Right ventricle myocardium inferior (tissue), 1 donor: ENCODE results near the gene ZG16B. TPM values are rescaled to one million over a fixed set of nuclear protein-coding genes. Genes with fewer than 3 reads are reported as not detected.

Source experiments
- ATAC-seq: fragments of 200-7000 bp; cut with Tn5 transposase; one replicate; pipeline ENCODE4 v1.9.1; 2020; ENCODE audit warnings: mild to moderate bottlenecking, moderate library complexity
- DNase-seq: peaks from one replicate; pipeline ENCODE4 v3.0.0; 2021; ENCODE audit errors: missing footprints
- intact Hi-C: fragments of 100-400 bp; cut with DNase I; formaldehyde crosslinking; loops from one replicate; pipeline ENCODE4 v1.11.0; 2022
- long read RNA-seq: library from polyadenylated mRNA; unstranded; transcript quantifications from one replicate; pipeline ENCODE4 v2.0.0, GENCODE V29; 2021
- total RNA-seq: library from RNA; stranded (reverse); fragmentation: NEBNext Ultra II Directional; extraction: Animal tissue kit (Norgen Biotek cat#: 25700); gene quantifications from one replicate; pipeline ENCODE4 v1.2.1, GENCODE V29; 2021
- donor health status: DM: no; HTN: yes; CAD: no; lungs with severe emphysema.

Gene ZG16B
- total RNA-seq = 0.35 TPM
- long read RNA-seq = 0 reads

- no peak for DNase-seq
- no peak for ATAC-seq
- intact Hi-C loops = no loop called here
Observed at GRCh38 chr16:2829501-2830354, at the start of gene ZG16B. Gene ZG16B (plus strand): TSS chr16:2830303. CDS start chr16:2830442, 139 bp downstream.

- no peak for ATAC-seq
- intact Hi-C loops = no loop called here
- DNase-seq = peak; percentile 40
Observed at GRCh38 chr16:2782583-2783351, 47.3 kb upstream of the ZG16B start.

GRCh38 chr16:2783581-2784357, 46.3 kb upstream of the ZG16B start:
- intact Hi-C loops = no loop called here
- no peak for ATAC-seq
- peak; percentile 32 for DNase-seq

GRCh38 chr16:2784358-2785100, 45.6 kb upstream of the ZG16B start:
- DNase-seq = peak; percentile 11
- no peak for ATAC-seq
- intact Hi-C loops = no loop called here

- intact Hi-C loops = no loop called here
Observed at GRCh38 chr16:2785101-2785991, 44.8 kb upstream of the ZG16B start.

GRCh38 chr16:2786061-2786825, 43.9 kb upstream of the ZG16B start:
- DNase-seq (peak; percentile 20), ATAC-seq (no peak)
- intact Hi-C loops = no loop called here

More at GRCh38 chr16:2785101-2785991, 44.8 kb upstream of the ZG16B start:
- peak; percentile 67 for DNase-seq
- no peak for ATAC-seq

GRCh38 chr16:2786826-2787151, 43.3 kb upstream of the ZG16B start:
- ATAC-seq = no peak
- intact Hi-C loops = no loop called here
- no peak for DNase-seq

GRCh38 chr16:2787406-2787805, 42.7 kb upstream of the ZG16B start, which contains the start of gene PRSS33:
Gene PRSS33 (minus strand): TSS chr16:2787560. CDS start chr16:2786547, 1,013 bp downstream.
- intact Hi-C loops = no loop called here
- DNase-seq (peak; percentile 26), ATAC-seq (no peak)

- intact Hi-C loops = no loop called here
- ATAC-seq (no peak), DNase-seq (peak; percentile 37)
Observed at GRCh38 chr16:2787961-2788360, 42.1 kb upstream of the ZG16B start.

GRCh38 chr16:2790631-2791030, 39.5 kb upstream of the ZG16B start:
- ATAC-seq (no peak), DNase-seq (peak; percentile 13)
- intact Hi-C loops = no loop called here

- intact Hi-C loops = no loop called here
- no peak for ATAC-seq
- DNase-seq = peak; percentile 65
Observed at GRCh38 chr16:2791174-2791573, 38.9 kb upstream of the ZG16B start.

- ATAC-seq (no peak), DNase-seq (peak; percentile 2)
- intact Hi-C loops = no loop called here
Observed at GRCh38 chr16:2792940-2793339, 37.2 kb upstream of the ZG16B start.

- DNase-seq (peak; percentile 11), ATAC-seq (no peak)
- intact Hi-C loops = no loop called here
Observed at GRCh38 chr16:2795395-2796143, 34.5 kb upstream of the ZG16B start.

GRCh38 chr16:2798723-2799204, 31.3 kb upstream of the ZG16B start:
- DNase-seq (no peak), ATAC-seq (no peak)
- intact Hi-C loops = no loop called here

- no peak for ATAC-seq
- intact Hi-C loops = no loop called here
- DNase-seq = no peak
Observed at GRCh38 chr16:2799205-2799858, 30.8 kb upstream of the ZG16B start.

GRCh38 chr16:2799859-2800226, 30.3 kb upstream of the ZG16B start:
- no peak for DNase-seq
- intact Hi-C loops = no loop called here
- ATAC-seq = no peak
